ENCODE measurements around the gene NMT1.

Gene NMT1

DNA sequence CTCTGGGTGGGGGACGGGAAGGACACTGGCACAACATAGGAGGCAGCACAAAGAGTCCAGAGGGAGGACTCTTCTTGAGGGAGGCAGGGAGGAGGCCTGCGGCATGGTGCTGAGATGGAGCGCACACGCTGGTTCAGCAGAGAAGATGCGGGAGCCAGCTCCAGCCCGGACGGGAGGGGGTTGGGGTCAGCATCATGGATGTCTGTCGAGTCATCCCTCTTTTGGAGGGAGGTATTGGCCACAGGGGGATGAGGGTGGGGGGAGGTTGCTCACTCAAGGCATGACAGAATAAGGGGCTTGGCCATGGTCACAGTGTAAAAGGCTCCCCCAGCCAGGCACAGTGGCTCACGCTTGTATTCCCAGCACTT, 29.0 kb upstream of the NMT1 start:
- Histone ChIP-seq H3K27me3 (replicated peaks) (no peaks in the 10 kb centered on the region), H3K36me3 (replicated peaks) (peaks cover 25% of the 10 kb centered on the region)
- in situ Hi-C loops (cut with HindIII; ENCODE audit: low pct_ligation_motif_present, low sequenced_read_pairs), result no loop called here

DNA sequence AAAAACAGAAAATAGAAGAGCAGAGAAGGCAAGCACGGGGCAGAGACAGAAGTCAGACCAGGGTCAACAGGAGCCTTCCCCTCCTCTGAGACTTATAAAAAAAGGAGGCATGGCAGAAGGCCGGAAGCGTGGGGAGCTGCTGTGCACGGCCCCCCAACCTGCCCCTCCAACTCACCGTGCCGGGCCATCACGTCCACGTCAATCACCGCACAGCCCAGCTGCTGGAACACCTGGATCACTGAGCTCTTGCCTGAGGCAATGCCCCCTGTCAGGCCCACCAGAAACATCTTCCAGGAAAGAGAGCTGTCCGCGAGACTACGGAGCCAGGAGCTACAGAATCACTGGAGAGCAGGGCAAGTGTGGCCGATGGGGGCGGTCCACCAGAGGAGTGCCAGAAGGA, 26.5 kb upstream of the NMT1 start:
- Histone ChIP-seq H3K4me3 (ENCODE audit: low read depth, low read length) (no peak overlapping the region), H3K36me3 (replicated peaks) (peaks cover 21% of the 10 kb centered on the region), H3K27ac (no peak overlapping the region), H3K27me3 (replicated peaks) (no peaks in the 10 kb centered on the region)
- DNase-seq, result no peak
- in situ Hi-C loops (cut with HindIII; ENCODE audit: low pct_ligation_motif_present, low sequenced_read_pairs), result no loop called here
- TF ChIP-seq, protein P1, sequence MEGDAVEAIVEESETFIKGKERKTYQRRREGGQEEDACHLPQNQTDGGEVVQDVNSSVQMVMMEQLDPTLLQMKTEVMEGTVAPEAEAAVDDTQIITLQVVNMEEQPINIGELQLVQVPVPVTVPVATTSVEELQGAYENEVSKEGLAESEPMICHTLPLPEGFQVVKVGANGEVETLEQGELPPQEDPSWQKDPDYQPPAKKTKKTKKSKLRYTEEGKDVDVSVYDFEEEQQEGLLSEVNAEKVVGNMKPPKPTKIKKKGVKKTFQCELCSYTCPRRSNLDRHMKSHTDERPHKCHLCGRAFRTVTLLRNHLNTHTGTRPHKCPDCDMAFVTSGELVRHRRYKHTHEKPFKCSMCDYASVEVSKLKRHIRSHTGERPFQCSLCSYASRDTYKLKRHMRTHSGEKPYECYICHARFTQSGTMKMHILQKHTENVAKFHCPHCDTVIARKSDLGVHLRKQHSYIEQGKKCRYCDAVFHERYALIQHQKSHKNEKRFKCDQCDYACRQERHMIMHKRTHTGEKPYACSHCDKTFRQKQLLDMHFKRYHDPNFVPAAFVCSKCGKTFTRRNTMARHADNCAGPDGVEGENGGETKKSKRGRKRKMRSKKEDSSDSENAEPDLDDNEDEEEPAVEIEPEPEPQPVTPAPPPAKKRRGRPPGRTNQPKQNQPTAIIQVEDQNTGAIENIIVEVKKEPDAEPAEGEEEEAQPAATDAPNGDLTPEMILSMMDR (IDR thresholded peaks at IDR 0.05; ENCODE audit: low read depth, low read length, missing control alignments), result no peak

More for the DNA sequence above, 29.0 kb upstream of the NMT1 start:
- Histone ChIP-seq H3K27ac (no peak overlapping the region), H3K4me3 (ENCODE audit: low read depth, low read length) (no peak overlapping the region)
- TF ChIP-seq, protein P1 (IDR thresholded peaks at IDR 0.05; ENCODE audit: low read depth, low read length, missing control alignments), result no peak
- DNase-seq, result no peak

DNA sequence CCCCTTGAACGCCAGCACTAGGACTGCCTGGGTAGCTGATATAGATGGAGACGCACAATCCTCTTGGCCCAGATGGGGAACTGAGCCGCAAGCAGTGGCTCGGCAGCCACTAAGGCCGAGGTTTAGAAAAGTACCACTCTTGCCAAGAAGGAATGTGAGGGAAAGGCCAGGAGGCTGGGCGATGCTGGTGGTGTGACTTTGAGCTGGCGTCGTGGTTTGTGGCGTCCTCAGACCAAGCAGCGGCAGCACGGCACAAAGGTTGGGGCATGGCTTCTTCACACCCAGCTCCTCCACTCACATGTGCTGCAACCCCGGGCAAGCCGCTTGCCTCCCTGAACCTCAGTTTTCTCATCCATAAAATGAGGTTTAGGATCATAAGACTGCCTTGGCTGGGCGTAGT, 25.3 kb upstream of the NMT1 start:
- in situ Hi-C loops (cut with HindIII; ENCODE audit: low pct_ligation_motif_present, low sequenced_read_pairs), result no loop called here
- no peak overlapping the region for H3K27ac ChIP-seq
- no peak overlapping the region for H3K4me3 ChIP-seq (ENCODE audit: low read depth, low read length)
- H3K27me3 ChIP-seq (replicated peaks), result no peaks in the 10 kb centered on the region
- no peak for DNase-seq
- TF ChIP-seq, protein P1 (IDR thresholded peaks at IDR 0.05; ENCODE audit: low read depth, low read length, missing control alignments), result no peak
- H3K36me3 ChIP-seq (replicated peaks), result peaks cover 12% of the 10 kb centered on the region

DNA sequence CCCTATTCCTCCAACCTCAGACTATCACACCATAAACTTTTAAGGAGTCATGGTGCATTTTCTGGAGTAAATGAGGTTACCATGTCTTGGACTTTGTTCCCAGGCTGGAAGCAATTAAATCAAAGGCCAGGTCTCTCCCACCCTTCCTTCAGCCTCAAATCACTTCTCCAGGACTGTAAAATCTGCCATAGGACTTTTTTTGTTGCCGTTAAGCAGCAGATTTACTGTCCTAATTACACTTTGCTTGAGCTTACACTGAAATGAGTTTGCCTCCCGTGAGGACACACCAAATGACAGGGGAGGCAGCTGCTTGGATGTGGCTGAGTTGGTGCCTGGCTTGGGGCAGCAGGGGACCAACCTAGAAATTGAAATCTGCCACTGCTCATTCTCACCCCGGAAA, 24.4 kb upstream of the NMT1 start:
- no peak overlapping the region for H3K27ac ChIP-seq
- TF ChIP-seq, protein P1 (IDR thresholded peaks at IDR 0.05; ENCODE audit: low read depth, low read length, missing control alignments), result no peak
- no peaks in the 10 kb centered on the region for H3K27me3 ChIP-seq (replicated peaks)
- in situ Hi-C loops (cut with HindIII; ENCODE audit: low pct_ligation_motif_present, low sequenced_read_pairs), result no loop called here
- DNase-seq, result no peak
- H3K4me3 ChIP-seq (ENCODE audit: low read depth, low read length), result no peak overlapping the region
- peaks cover 10% of the 10 kb centered on the region for H3K36me3 ChIP-seq (replicated peaks)

DNA sequence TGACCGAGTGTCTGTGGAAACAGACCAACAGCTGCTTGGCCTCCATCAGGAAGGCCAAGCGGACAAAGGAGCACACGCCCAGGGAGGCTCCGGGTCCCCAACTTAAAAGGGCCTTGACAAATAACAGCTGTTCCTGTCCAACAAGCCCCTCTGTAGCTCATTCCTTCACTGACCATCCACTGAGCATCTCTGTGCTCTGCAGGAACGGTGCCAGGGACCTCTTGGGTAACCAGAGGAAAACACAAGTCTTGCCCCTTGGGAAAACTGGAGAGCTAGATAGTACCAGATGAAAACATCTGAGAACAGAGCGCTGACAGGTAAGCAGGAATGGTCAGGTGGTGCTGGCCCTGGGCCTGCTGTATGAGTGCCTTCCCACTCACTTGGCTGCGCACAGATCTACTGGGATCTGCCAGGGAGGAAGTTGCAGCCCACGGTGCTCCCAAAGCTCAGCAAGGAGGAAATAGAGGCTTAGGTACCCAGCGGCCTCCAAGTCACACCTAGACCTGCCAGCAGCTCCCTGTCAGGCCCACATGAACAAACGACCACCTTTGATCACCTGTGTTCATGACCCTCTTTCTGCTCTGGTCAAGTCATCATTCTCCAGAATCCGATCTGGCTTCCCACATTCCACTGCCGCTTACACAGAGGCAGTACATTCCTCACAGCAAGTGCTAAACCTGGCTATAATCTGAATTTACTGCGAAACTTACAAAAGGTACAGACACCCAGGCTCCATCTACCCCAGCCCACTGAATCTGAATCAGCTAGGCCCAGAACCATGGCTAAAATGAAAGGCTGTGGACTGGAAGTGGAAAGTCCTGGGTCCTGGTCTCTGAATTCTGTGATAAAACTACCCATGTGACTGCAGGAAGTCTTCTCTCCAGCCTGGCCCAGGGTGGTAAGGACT, 22.1 kb upstream of the NMT1 start:
- DNase-seq, result no peak
- TF ChIP-seq, protein P1 (IDR thresholded peaks at IDR 0.05; ENCODE audit: low read depth, low read length, missing control alignments), result no peak
- Histone ChIP-seq H3K27ac (no peak overlapping the region), H3K36me3 (replicated peaks) (peaks cover 8% of the 10 kb centered on the region), H3K27me3 (replicated peaks) (no peaks in the 10 kb centered on the region), H3K4me3 (ENCODE audit: low read depth, low read length) (no peak overlapping the region)
- in situ Hi-C loops (cut with HindIII; ENCODE audit: low pct_ligation_motif_present, low sequenced_read_pairs), result no loop called here

All from brain microvascular endothelial cell (primary cell).